IMR-90 (cell line): ENCODE measurements around the gene MRPS34. TPM values are rescaled to one million over a fixed set of nuclear protein-coding genes. Genes with fewer than 3 reads are reported as not detected.

ENCODE experiments used
- ATAC-seq: fragments of 200-7000 bp; cut with Tn5 transposase; 2 replicates; pipeline ENCODE4 v1.9.1; 2020; ENCODE audit warnings: low read depth, mild to moderate bottlenecking, moderate library complexity
- BruUV-seq: library from RNA; stranded (reverse); fragments of 400-500 nt; replicated peaks from 2 replicates; lab custom pipeline; 2021; lab: Mats Ljungman, UMichigan
- CTCF ChIA-PET: fragments of 300-600 bp; formaldehyde crosslinking; extraction: SDS; loops from one replicate; lab custom pipeline; 2021; ENCODE audit warnings: antibody characterized with exemption; lab: Yijun Ruan, JAX
- POLR2A ChIA-PET: fragments of 300-600 bp; sonication (Branson Sonifier 250); formaldehyde crosslinking; loops from one replicate; lab custom pipeline; 2022; ENCODE audit warnings: antibody characterized with exemption; ENCODE audit not compliant: unreplicated experiment; lab: Charles Lee
- DNase-seq: peaks from one replicate; pipeline ENCODE4 v3.0.0; 2013
- H2AFZ ChIP-seq: replicated peaks from 2 replicates; pipeline ENCODE3; 2013; ENCODE audit warnings: low read length, mild to moderate bottlenecking; ENCODE audit not compliant: poor library complexity
- H2AK5ac ChIP-seq: 2 replicates; pipeline ENCODE4 v1.6.1; 2013; ENCODE audit warnings: low read depth, low read length, inconsistent platforms
- H2AK9ac ChIP-seq: replicated peaks from 2 replicates; pipeline ENCODE3; 2013; ENCODE audit warnings: mild to moderate bottlenecking, low read depth, low read length, moderate library complexity; ENCODE audit not compliant: poor library complexity
- H2BK120ac ChIP-seq: 2 replicates; pipeline ENCODE4 v1.6.1; 2013; ENCODE audit warnings: low read depth, low read length, inconsistent platforms
- H2BK15ac ChIP-seq: 3 replicates; pipeline ENCODE4 v1.6.1; 2013; ENCODE audit warnings: low read depth, low read length, inconsistent platforms
- H2BK20ac ChIP-seq: 2 replicates; pipeline ENCODE4 v1.6.1; 2013; ENCODE audit warnings: low read depth, mild to moderate bottlenecking, inconsistent platforms, low read length, moderate library complexity
- H2BK5ac ChIP-seq: 2 replicates; pipeline ENCODE4 v1.6.1; 2013; ENCODE audit warnings: mild to moderate bottlenecking, low read depth, low read length, inconsistent platforms; ENCODE audit not compliant: poor library complexity, severe bottlenecking
- H3K14ac ChIP-seq: replicated peaks from 2 replicates; pipeline ENCODE4 v1.6.1; 2013; ENCODE audit warnings: low read depth, low read length, inconsistent platforms
- H3K18ac ChIP-seq: 2 replicates; pipeline ENCODE4 v1.6.1; 2013; ENCODE audit warnings: low read depth, low read length, control low read depth
- H3K23ac ChIP-seq: 2 replicates; pipeline ENCODE4 v1.6.1; 2013; ENCODE audit warnings: low read depth, low read length, inconsistent platforms
- H3K27ac ChIP-seq: 2 replicates; pipeline ENCODE4 v1.5.1; 2013; ENCODE audit warnings: mild to moderate bottlenecking, control low read depth, low read length; ENCODE audit not compliant: insufficient read depth
- H3K27me3 ChIP-seq: 2 replicates; pipeline ENCODE4 v1.6.1; 2013; ENCODE audit warnings: low read length; ENCODE audit not compliant: control insufficient read depth, insufficient read depth
- H3K36me3 ChIP-seq: 2 replicates; pipeline ENCODE4 v1.6.1; 2013; ENCODE audit warnings: low read length, mixed read lengths; ENCODE audit not compliant: control insufficient read depth, insufficient read depth
- H3K4ac ChIP-seq: 2 replicates; pipeline ENCODE4 v1.6.1; 2013; ENCODE audit warnings: low read depth, low read length, inconsistent platforms
- H3K4me1 ChIP-seq: 2 replicates; pipeline ENCODE4 v1.6.1; 2013; ENCODE audit warnings: low read length, mixed read lengths; ENCODE audit not compliant: control insufficient read depth, insufficient read depth
- H3K4me2 ChIP-seq: 2 replicates; pipeline ENCODE4 v1.6.1; 2013; ENCODE audit warnings: low read depth, mild to moderate bottlenecking, control low read depth, low read length, moderate library complexity
- H3K4me3 ChIP-seq: 2 replicates; pipeline ENCODE4 v1.5.1; 2013; ENCODE audit warnings: low read depth, mild to moderate bottlenecking, control low read depth, low read length, moderate library complexity; ENCODE audit not compliant: insufficient read depth
- H3K56ac ChIP-seq: 2 replicates; pipeline ENCODE4 v1.6.1; 2013; ENCODE audit warnings: low read length, inconsistent platforms; ENCODE audit not compliant: insufficient read depth; ENCODE audit errors: extremely low read depth
- H3K79me1 ChIP-seq, 2 experiments: 2 replicates each; pipeline ENCODE4 v1.6.1; 2013; ENCODE audit warnings: low read length in 2 of 2, inconsistent platforms in 1 of 2, low read depth in 1 of 2
- H3K9ac ChIP-seq: 2 replicates; pipeline ENCODE4 v1.6.1; 2013; ENCODE audit warnings: low read depth, low read length, control low read depth
- H3K9me1 ChIP-seq: 2 replicates; pipeline ENCODE4 v1.6.1; 2013; ENCODE audit warnings: low read length, inconsistent platforms; ENCODE audit not compliant: insufficient read depth
- H3K9me3 ChIP-seq: 2 replicates; pipeline ENCODE4 v1.6.1; 2013; ENCODE audit warnings: low read length; ENCODE audit not compliant: control insufficient read depth, insufficient read depth
- H4K20me1 ChIP-seq: 2 replicates; pipeline ENCODE4 v1.6.1; 2013; ENCODE audit warnings: low read length, inconsistent platforms; ENCODE audit not compliant: insufficient read depth
- H4K5ac ChIP-seq: 2 replicates; pipeline ENCODE4 v1.6.1; 2013; ENCODE audit warnings: mild to moderate bottlenecking, low read depth, low read length, control low read depth
- H4K8ac ChIP-seq, 2 experiments: 2 replicates each; pipeline ENCODE4 v1.6.1; 2013; ENCODE audit warnings: low read depth in 2 of 2, low read length in 2 of 2, control low read depth in 1 of 2, inconsistent platforms in 1 of 2
- H4K91ac ChIP-seq: 2 replicates; pipeline ENCODE4 v1.6.1; 2013; ENCODE audit warnings: low read depth, low read length, inconsistent platforms; ENCODE audit not compliant: insufficient read depth
- BHLHE40 ChIP-seq: fragments of 150-350 bp; IDR thresholded peaks from 2 replicates; pipeline ENCODE4 v1.6.1; 2016; ENCODE audit warnings: mild to moderate bottlenecking, low read depth, low read length
- CEBPB ChIP-seq: IDR thresholded peaks from 2 replicates; pipeline ENCODE4 v1.6.1; 2012; ENCODE audit warnings: low read depth, low read length, improper control_type of control experiment
- CHD1 ChIP-seq: IDR thresholded peaks from 2 replicates; pipeline ENCODE4 v1.6.1; 2012; ENCODE audit warnings: low read depth, low read length, improper control_type of control experiment
- ELK1 ChIP-seq: fragments of 150-350 bp; IDR thresholded peaks from 2 replicates; pipeline ENCODE4 v1.6.1; 2016; ENCODE audit warnings: low read depth, mild to moderate bottlenecking, low read length, moderate library complexity, borderline replicate concordance
- FOS ChIP-seq: fragments of 150-350 bp; IDR thresholded peaks from 2 replicates; pipeline ENCODE4 v1.6.1; 2016; ENCODE audit warnings: low read depth, low read length
- MAFK ChIP-seq: IDR thresholded peaks from 2 replicates; pipeline ENCODE4 v1.6.1; 2012; ENCODE audit warnings: low read depth, low read length, improper control_type of control experiment
- NFE2L2 ChIP-seq: fragments of 150-350 bp; IDR thresholded peaks from 2 replicates; pipeline ENCODE4 v1.6.1; 2016; ENCODE audit warnings: low read depth, mild to moderate bottlenecking, low read length
- RCOR1 ChIP-seq: IDR thresholded peaks from 2 replicates; pipeline ENCODE4 v1.6.1; 2012; ENCODE audit warnings: mild to moderate bottlenecking, low read length, improper control_type of control experiment; ENCODE audit not compliant: insufficient replicate concordance
- RFX5 ChIP-seq: IDR thresholded peaks from 2 replicates; pipeline ENCODE4 v1.8.0; 2012; ENCODE audit warnings: low read depth, mild to moderate bottlenecking, low read length, moderate library complexity
- USF2 ChIP-seq: fragments of 150-350 bp; IDR thresholded peaks from 2 replicates; pipeline ENCODE4 v1.6.1; 2017; ENCODE audit warnings: mild to moderate bottlenecking, antibody characterized with exemption, low read length, low read depth
- WGBS, 2 experiments: methylation state at CpG; one replicate each; pipeline versions ENCODE4 v1.1.5 to v1.1.7; 2013; ENCODE audit warnings: missing lambda C conversion rate in 2 of 2; ENCODE audit not compliant: insufficient read length in 1 of 2; ENCODE audit errors: extremely low coverage in 2 of 2; 5-methylcytosine and 5-hydroxymethylcytosine counted together
- dilution Hi-C: fragments of 300-500 bp; cut with HindIII; formaldehyde crosslinking; loops from one replicate; pipeline ENCODE4 v1.14.3; 2018; ENCODE audit warnings: low sequenced_read_pairs; ENCODE audit not compliant: unreplicated experiment
- in situ Hi-C: fragments of 300-500 bp; cut with MboI; formaldehyde crosslinking; loops from 3 replicates; pipeline ENCODE4 v1.14.3; 2019; ENCODE audit warnings: low sequenced_read_pairs, inconsistent platforms, mixed read lengths
- intact Hi-C: fragments of 100-400 bp; cut with micrococcal nuclease; formaldehyde crosslinking; loops from 2 replicates; pipeline ENCODE4 v1.10.0; 2022
- polyA plus RNA-seq, 3 experiments: library from polyadenylated mRNA; depleted of rRNA; stranded (reverse); fragments of >200 nt; gene quantifications; 2 replicates each; pipeline ENCODE4 v1.2.3, GENCODE V29; 2012; ENCODE audit warnings: low replicate concordance in 1 of 3
- total RNA-seq: library from RNA; depleted of rRNA; stranded (reverse); fragments of >200 nt; gene quantifications from 2 replicates; pipeline ENCODE4 v1.2.3, GENCODE V29; 2012

The MRPS34 gene
- total and polyA plus RNA-seq, 2 of the 4 experiments (the other 2 are of a cell fraction) = 68.5 to 80.4 TPM

GRCh38 chr16:1784977-1785845 lies 12.3 kb upstream of the MRPS34 start:
- WGBS, 2 experiments = 94% methylated on average over 7 of the region's 26 CpGs; no CpG with 5 or more reads in 1 of the 2 experiments
- no peak overlapping the region for H2BK20ac ChIP-seq
- no peaks in the 10 kb centered on the region for H3K9me3 ChIP-seq
- H3K23ac ChIP-seq = no peak overlapping the region
- TF ChIP-seq NFE2L2 = no peak
- TF ChIP-seq USF2 = no peak
- TF ChIP-seq RCOR1 = no peak
- TF ChIP-seq CHD1 = no peak
- TF ChIP-seq CEBPB = no peak
- TF ChIP-seq BHLHE40 = no peak
- no peak for TF ChIP-seq FOS
- no peak for TF ChIP-seq RFX5
- TF ChIP-seq MAFK = no peak
- no peak for TF ChIP-seq ELK1
- ATAC-seq (no peak), DNase-seq (no peak)
- peaks cover 38% of the 10 kb centered on the region for H4K20me1 ChIP-seq
- peaks cover 7% of the 10 kb centered on the region; the same call in 1 of the 2 replicates for H3K9me1 ChIP-seq
- H3K79me1 ChIP-seq = peaks cover 17 to 55% of the 10 kb centered on the region in 2 experiments
- in situ Hi-C loops = no loop called here
- no peak overlapping the region for H2BK120ac ChIP-seq
- intact Hi-C loops = loop anchor here (5.0 kb wide), 1 partner anchor 42 kb away; the partner anchor contains the start of genes FAHD1 and HAGH
- no peak overlapping the region for H4K8ac ChIP-seq
- H3K9ac ChIP-seq = no peak overlapping the region
- no TSS peak for BruUV-seq
- dilution Hi-C loops = no loop called here
- ChIA-PET CTCF (no interaction called here), POLR2A (no interaction called here)
- no peak overlapping the region for H3K4me3 ChIP-seq
- H3K4me2 ChIP-seq = no peak overlapping the region
- peaks cover 32% of the 10 kb centered on the region for H3K36me3 ChIP-seq
- H3K4ac ChIP-seq = no peak overlapping the region
- no peak overlapping the region for H2AK5ac ChIP-seq
- no peak overlapping the region for H2AFZ ChIP-seq
- H4K5ac ChIP-seq = no peak overlapping the region
- no peak overlapping the region for H3K18ac ChIP-seq
- no peak overlapping the region for H2BK15ac ChIP-seq
- no peak overlapping the region for H2BK5ac ChIP-seq
- H3K56ac ChIP-seq = no peak overlapping the region
- no peak overlapping the region for H3K14ac ChIP-seq
- no peak overlapping the region for H4K91ac ChIP-seq
- H3K27ac ChIP-seq = no peak overlapping the region
- H2AK9ac ChIP-seq = peak overlapping the region; percentile 55
- H3K27me3 ChIP-seq = no peaks in the 10 kb centered on the region
- H3K4me1 ChIP-seq = peaks cover 3% of the 10 kb centered on the region; the same call in 1 of the 2 replicates
